ENCODE results near the gene PARD6A.

The PARD6A gene

GRCh38 chr16:67659675-67660563 is 841 bp upstream of the PARD6A start, which contains the start of gene ACD:
ACD (minus strand) TSS chr16:67660260; CDS start chr16:67660220, 40 bp downstream.
- peak; percentile 92 for DNase-seq (ENCODE audit: low read depth)
- peak within 1 kb of the TSS; percentile 73 for H3K4me3 ChIP-seq (ENCODE audit: low read depth, low read length)
- TF ChIP-seq POLR2A (IDR thresholded peaks at IDR 0.05; ENCODE audit: extremely low read depth, insufficient read length) (peak; percentile 88), MYC (IDR thresholded peaks at IDR 0.05; ENCODE audit: low read depth, low read length) (no peak), CTCF (IDR thresholded peaks at IDR 0.05; ENCODE audit: low read depth, low read length) (no peak), MAX (IDR thresholded peaks at IDR 0.05; ENCODE audit: low read depth, low read length) (no peak; the same call in 1 of the 2 replicates)

GRCh38 chr16:67661101-67661761 is 471 bp downstream of the PARD6A start:
- peak overlapping the region; percentile 43 for H3K4me3 ChIP-seq (ENCODE audit: low read depth, low read length)
- DNase-seq (ENCODE audit: low read depth) = peak; percentile 52
- TF ChIP-seq CTCF (IDR thresholded peaks at IDR 0.05; ENCODE audit: low read depth, low read length) (no peak), MYC (IDR thresholded peaks at IDR 0.05; ENCODE audit: low read depth, low read length) (no peak), MAX (IDR thresholded peaks at IDR 0.05; ENCODE audit: low read depth, low read length) (no peak), POLR2A (IDR thresholded peaks at IDR 0.05; ENCODE audit: extremely low read depth, insufficient read length) (no peak)

- TF ChIP-seq CTCF (IDR thresholded peaks at IDR 0.05; ENCODE audit: low read depth, low read length) = no peak
- TF ChIP-seq POLR2A (IDR thresholded peaks at IDR 0.05; ENCODE audit: extremely low read depth, insufficient read length) = no peak
- no peak for TF ChIP-seq MAX (IDR thresholded peaks at IDR 0.05; ENCODE audit: low read depth, low read length)
- no peak for TF ChIP-seq MYC (IDR thresholded peaks at IDR 0.05; ENCODE audit: low read depth, low read length)
- no peak for DNase-seq (ENCODE audit: low read depth)
- H3K4me3 ChIP-seq (ENCODE audit: low read depth, low read length) = no peak overlapping the region
Observed at GRCh38 chr16:67661886-67662652, 1.3 kb downstream of the PARD6A start.

- H3K4me3 ChIP-seq (ENCODE audit: low read depth, low read length) = no peak overlapping the region
- TF ChIP-seq POLR2A (IDR thresholded peaks at IDR 0.05; ENCODE audit: extremely low read depth, insufficient read length) = no peak
- TF ChIP-seq MYC (IDR thresholded peaks at IDR 0.05; ENCODE audit: low read depth, low read length) = no peak
- TF ChIP-seq CTCF (IDR thresholded peaks at IDR 0.05; ENCODE audit: low read depth, low read length) = no peak
- no peak for TF ChIP-seq MAX (IDR thresholded peaks at IDR 0.05; ENCODE audit: low read depth, low read length)
- no peak for DNase-seq (ENCODE audit: low read depth)
Observed at GRCh38 chr16:67662653-67663010, 1.9 kb downstream of the PARD6A start.

GRCh38 chr16:67663151-67663876 is 2.6 kb downstream of the PARD6A start:
- DNase-seq (ENCODE audit: low read depth) = peak; percentile 70
- TF ChIP-seq CTCF (IDR thresholded peaks at IDR 0.05; ENCODE audit: low read depth, low read length) (peak; percentile 71), POLR2A (IDR thresholded peaks at IDR 0.05; ENCODE audit: extremely low read depth, insufficient read length) (no peak)
- H3K4me3 ChIP-seq (ENCODE audit: low read depth, low read length) = no peak overlapping the region

All from NB4 (cell line).